H1 (cell line): ENCODE measurements around the gene GRIN2C.

Experiments used
- CTCF ChIP-seq, 3 experiments: IDR thresholded peaks; 1 replicate in 2 of 3; 2 replicates in 1 of 3; pipeline versions ENCODE4 v1.5.1 to v1.6.1; 2011; ENCODE audit warnings: low read length in 3 of 3, mild to moderate bottlenecking in 3 of 3, inconsistent platforms in 2 of 3, low read depth in 1 of 3, moderate library complexity in 1 of 3; ENCODE audit not compliant: insufficient read depth in 1 of 3; ENCODE audit errors: control extremely low read depth in 1 of 3
- EP300 ChIP-seq, 2 experiments: IDR thresholded peaks; 1 replicate in 1 of 2; 2 replicates in 1 of 2; pipeline ENCODE4 v1.6.1; 2011 to 2012; ENCODE audit warnings: low read depth in 2 of 2, low read length in 2 of 2, mild to moderate bottlenecking in 2 of 2, borderline replicate concordance in 1 of 2, inconsistent platforms in 1 of 2, moderate library complexity in 1 of 2
- GABPA ChIP-seq: IDR thresholded peaks from 2 replicates; pipeline ENCODE4 v1.6.1; 2011; ENCODE audit warnings: mild to moderate bottlenecking, low read length, moderate library complexity, borderline replicate concordance; ENCODE audit not compliant: insufficient read depth
- HDAC6 ChIP-seq: IDR thresholded peaks from one replicate; pipeline ENCODE4 v1.7.1; 2012; ENCODE audit warnings: low read depth, mild to moderate bottlenecking, inconsistent platforms, low read length, moderate library complexity
- POLR2A ChIP-seq, 2 experiments: IDR thresholded peaks; 1 replicate in 1 of 2; 2 replicates in 1 of 2; pipeline ENCODE4 v1.6.1; 2011; ENCODE audit warnings: low read depth in 2 of 2, low read length in 2 of 2, mild to moderate bottlenecking in 2 of 2; ENCODE audit errors: control extremely low read depth in 1 of 2
- TBP ChIP-seq: IDR thresholded peaks from 2 replicates; pipeline ENCODE4 v1.6.1; 2011; ENCODE audit warnings: low read depth, low read length, improper control_type of control experiment
- TF ChIP-seq, protein P1 (sequence below): IDR thresholded peaks from 2 replicates; pipeline ENCODE4 v1.6.1; 2011; ENCODE audit warnings: low read length, improper control_type of control experiment

- TF ChIP-seq EP300 (IDR thresholded peaks at IDR 0.05; ENCODE audit: borderline replicate concordance in 1 of 2, low read depth in 2 of 2, low read length in 2 of 2) (no peak), TBP (no peak), GABPA (no peak), POLR2A (IDR thresholded peaks at IDR 0.05; ENCODE audit: control extremely low read depth in 1 of 2, low read depth in 2 of 2, low read length in 2 of 2) (no peak), CTCF (IDR thresholded peaks at IDR 0.05; ENCODE audit: control extremely low read depth in 1 of 3, insufficient read depth in 1 of 3, low read depth in 1 of 3, low read length in 3 of 3) (peak in 2 of 3 experiments; percentile 21 to 32; a peak in 2 of 4 replicates), HDAC6 (no peak)
- TF ChIP-seq, protein P1, sequence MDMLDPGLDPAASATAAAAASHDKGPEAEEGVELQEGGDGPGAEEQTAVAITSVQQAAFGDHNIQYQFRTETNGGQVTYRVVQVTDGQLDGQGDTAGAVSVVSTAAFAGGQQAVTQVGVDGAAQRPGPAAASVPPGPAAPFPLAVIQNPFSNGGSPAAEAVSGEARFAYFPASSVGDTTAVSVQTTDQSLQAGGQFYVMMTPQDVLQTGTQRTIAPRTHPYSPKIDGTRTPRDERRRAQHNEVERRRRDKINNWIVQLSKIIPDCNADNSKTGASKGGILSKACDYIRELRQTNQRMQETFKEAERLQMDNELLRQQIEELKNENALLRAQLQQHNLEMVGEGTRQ: no peak
Observed at GRCh38 chr17:74814453-74814852, 45.2 kb downstream of the GRIN2C start.
